SK-N-SH treated with all-trans-retinoic acid at 6 μM for 48 hours (cell line): Measurements from ENCODE around the gene MUC3A.

Source experiments
- ARNTL ChIP-seq: fragments of 450-650 bp; formaldehyde crosslinking; IDR thresholded peaks from 2 replicates; pipeline ENCODE4 v1.5.0; 2020; ENCODE audit warnings: low read depth, mild to moderate bottlenecking, moderate library complexity, borderline replicate concordance
- CSDC2 ChIP-seq: fragments of 250-450 bp; sonication (Bioruptor Pico); IDR thresholded peaks from 2 replicates; pipeline ENCODE4 v1.5.0; 2020; ENCODE audit warnings: mild to moderate bottlenecking, moderate library complexity
- PPARA ChIP-seq: fragments of 250-450 bp; sonication (Bioruptor Pico); IDR thresholded peaks from 2 replicates; pipeline ENCODE4 v1.5.0; 2020; ENCODE audit warnings: mild to moderate bottlenecking, borderline replicate concordance
- RARB ChIP-seq: fragments of 250-450 bp; sonication (Bioruptor Pico); IDR thresholded peaks from 2 replicates; pipeline ENCODE4 v1.8.0; 2021; ENCODE audit warnings: mild to moderate bottlenecking, moderate library complexity
- ZC3H10 ChIP-seq: fragments of 250-450 bp; sonication (Bioruptor Pico); IDR thresholded peaks from 2 replicates; pipeline ENCODE4 v1.5.1; 2021; ENCODE audit warnings: mild to moderate bottlenecking, moderate library complexity
- ZFP3 ChIP-seq: fragments of 250-450 bp; sonication (Bioruptor Pico); IDR thresholded peaks from 2 replicates; pipeline ENCODE4 v1.5.0; 2020; ENCODE audit warnings: mild to moderate bottlenecking, moderate library complexity
- ZFP30 ChIP-seq: fragments of 450-650 bp; formaldehyde crosslinking; IDR thresholded peaks from 2 replicates; pipeline ENCODE4 v1.5.0; 2022; ENCODE audit warnings: mild to moderate bottlenecking, moderate library complexity
- ZNF70 ChIP-seq: fragments of 450-650 bp; formaldehyde crosslinking; IDR thresholded peaks from 2 replicates; pipeline ENCODE4 v1.5.0; 2020; ENCODE audit warnings: mild to moderate bottlenecking, moderate library complexity
- ZNF8 ChIP-seq: fragments of 450-650 bp; formaldehyde crosslinking; IDR thresholded peaks from 2 replicates; pipeline ENCODE4 v1.5.0; 2020; ENCODE audit warnings: mild to moderate bottlenecking, moderate library complexity
- TF ChIP-seq, protein P1 (sequence below): fragments of 250-450 bp; sonication (Bioruptor Pico); IDR thresholded peaks from 2 replicates; pipeline ENCODE4 v1.5.0; 2020; ENCODE audit warnings: mild to moderate bottlenecking, moderate library complexity
- TF ChIP-seq, protein P2 (sequence below): fragments of 250-450 bp; sonication (Bioruptor Pico); IDR thresholded peaks from 2 replicates; pipeline ENCODE4 v1.8.0; 2021; ENCODE audit warnings: low read depth, mild to moderate bottlenecking, moderate library complexity, borderline replicate concordance
- TF ChIP-seq, protein P3 (sequence below): fragments of 250-450 bp; sonication (Bioruptor Pico); IDR thresholded peaks from 2 replicates; pipeline ENCODE4 v1.8.0; 2020; ENCODE audit warnings: mild to moderate bottlenecking, moderate library complexity, borderline replicate concordance

DNA sequence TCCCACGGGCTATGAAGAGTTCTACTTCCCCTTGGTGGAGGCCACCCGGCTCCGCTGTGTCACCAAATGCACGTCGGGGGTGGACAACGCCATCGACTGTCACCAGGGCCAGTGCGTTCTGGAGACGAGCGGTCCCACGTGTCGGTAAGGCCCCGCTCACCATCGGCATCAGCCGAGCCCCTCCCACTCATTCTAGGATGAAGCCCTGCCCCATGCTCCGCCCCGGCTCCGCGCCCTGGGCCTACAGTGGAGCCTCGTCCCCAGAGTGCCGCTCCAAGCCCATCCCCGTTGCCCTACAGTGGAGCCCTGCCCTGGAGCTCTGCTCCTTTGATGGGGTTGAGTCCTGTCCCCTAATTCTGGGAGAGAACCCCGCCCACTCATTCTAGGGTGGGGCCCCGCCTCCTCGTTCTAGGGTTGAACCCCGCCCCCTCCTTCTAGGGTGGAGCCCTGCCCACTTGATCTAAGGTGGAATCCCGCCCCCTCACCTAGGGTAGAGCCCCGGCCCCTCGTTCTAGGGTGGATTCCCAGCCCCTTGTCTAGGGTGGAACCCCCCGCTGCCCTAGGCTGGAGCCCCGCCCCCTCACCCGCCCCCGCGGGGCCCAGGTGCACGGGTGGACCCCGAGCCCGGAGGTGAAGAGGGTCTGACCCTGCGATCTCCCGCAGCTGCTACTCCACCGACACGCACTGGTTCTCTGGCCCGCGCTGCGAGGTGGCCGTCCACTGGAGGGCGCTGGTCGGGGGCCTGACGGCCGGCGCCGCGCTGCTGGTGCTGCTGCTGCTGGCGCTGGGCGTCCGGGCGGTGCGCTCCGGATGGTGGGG is 16.6 kb downstream of the MUC3A start:
- no peak for TF ChIP-seq ZFP3 (CRISPR knock-in tag)
- TF ChIP-seq CSDC2 (CRISPR knock-in tag), result no peak
- TF ChIP-seq, protein P1, sequence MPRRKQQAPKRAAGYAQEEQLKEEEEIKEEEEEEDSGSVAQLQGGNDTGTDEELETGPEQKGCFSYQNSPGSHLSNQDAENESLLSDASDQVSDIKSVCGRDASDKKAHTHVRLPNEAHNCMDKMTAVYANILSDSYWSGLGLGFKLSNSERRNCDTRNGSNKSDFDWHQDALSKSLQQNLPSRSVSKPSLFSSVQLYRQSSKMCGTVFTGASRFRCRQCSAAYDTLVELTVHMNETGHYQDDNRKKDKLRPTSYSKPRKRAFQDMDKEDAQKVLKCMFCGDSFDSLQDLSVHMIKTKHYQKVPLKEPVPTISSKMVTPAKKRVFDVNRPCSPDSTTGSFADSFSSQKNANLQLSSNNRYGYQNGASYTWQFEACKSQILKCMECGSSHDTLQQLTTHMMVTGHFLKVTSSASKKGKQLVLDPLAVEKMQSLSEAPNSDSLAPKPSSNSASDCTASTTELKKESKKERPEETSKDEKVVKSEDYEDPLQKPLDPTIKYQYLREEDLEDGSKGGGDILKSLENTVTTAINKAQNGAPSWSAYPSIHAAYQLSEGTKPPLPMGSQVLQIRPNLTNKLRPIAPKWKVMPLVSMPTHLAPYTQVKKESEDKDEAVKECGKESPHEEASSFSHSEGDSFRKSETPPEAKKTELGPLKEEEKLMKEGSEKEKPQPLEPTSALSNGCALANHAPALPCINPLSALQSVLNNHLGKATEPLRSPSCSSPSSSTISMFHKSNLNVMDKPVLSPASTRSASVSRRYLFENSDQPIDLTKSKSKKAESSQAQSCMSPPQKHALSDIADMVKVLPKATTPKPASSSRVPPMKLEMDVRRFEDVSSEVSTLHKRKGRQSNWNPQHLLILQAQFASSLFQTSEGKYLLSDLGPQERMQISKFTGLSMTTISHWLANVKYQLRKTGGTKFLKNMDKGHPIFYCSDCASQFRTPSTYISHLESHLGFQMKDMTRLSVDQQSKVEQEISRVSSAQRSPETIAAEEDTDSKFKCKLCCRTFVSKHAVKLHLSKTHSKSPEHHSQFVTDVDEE (CRISPR knock-in tag), result no peak
- TF ChIP-seq ZNF8 (CRISPR knock-in tag), result no peak
- TF ChIP-seq, protein P2, sequence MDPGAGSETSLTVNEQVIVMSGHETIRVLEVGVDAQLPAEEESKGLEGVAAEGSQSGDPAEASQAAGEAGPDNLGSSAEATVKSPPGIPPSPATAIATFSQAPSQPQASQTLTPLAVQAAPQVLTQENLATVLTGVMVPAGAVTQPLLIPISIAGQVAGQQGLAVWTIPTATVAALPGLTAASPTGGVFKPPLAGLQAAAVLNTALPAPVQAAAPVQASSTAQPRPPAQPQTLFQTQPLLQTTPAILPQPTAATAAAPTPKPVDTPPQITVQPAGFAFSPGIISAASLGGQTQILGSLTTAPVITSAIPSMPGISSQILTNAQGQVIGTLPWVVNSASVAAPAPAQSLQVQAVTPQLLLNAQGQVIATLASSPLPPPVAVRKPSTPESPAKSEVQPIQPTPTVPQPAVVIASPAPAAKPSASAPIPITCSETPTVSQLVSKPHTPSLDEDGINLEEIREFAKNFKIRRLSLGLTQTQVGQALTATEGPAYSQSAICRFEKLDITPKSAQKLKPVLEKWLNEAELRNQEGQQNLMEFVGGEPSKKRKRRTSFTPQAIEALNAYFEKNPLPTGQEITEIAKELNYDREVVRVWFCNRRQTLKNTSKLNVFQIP (CRISPR knock-in tag), result no peak
- TF ChIP-seq ZNF70 (CRISPR knock-in tag), result no peak
- TF ChIP-seq, protein P3, sequence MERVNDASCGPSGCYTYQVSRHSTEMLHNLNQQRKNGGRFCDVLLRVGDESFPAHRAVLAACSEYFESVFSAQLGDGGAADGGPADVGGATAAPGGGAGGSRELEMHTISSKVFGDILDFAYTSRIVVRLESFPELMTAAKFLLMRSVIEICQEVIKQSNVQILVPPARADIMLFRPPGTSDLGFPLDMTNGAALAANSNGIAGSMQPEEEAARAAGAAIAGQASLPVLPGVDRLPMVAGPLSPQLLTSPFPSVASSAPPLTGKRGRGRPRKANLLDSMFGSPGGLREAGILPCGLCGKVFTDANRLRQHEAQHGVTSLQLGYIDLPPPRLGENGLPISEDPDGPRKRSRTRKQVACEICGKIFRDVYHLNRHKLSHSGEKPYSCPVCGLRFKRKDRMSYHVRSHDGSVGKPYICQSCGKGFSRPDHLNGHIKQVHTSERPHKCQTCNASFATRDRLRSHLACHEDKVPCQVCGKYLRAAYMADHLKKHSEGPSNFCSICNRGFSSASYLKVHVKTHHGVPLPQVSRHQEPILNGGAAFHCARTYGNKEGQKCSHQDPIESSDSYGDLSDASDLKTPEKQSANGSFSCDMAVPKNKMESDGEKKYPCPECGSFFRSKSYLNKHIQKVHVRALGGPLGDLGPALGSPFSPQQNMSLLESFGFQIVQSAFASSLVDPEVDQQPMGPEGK (CRISPR knock-in tag), result no peak
- TF ChIP-seq ARNTL (CRISPR knock-in tag), result no peak
- no peak for TF ChIP-seq PPARA
- TF ChIP-seq ZC3H10 (CRISPR knock-in tag), result no peak
- TF ChIP-seq ZFP30, result no peak
- TF ChIP-seq RARB (CRISPR knock-in tag), result no peak
